Fibroblast of lung (primary cell): Measurements from ENCODE around the gene CEACAM8. TPM values are rescaled to one million over a fixed set of nuclear protein-coding genes. Genes with fewer than 3 reads are reported as not detected.

ENCODE experiments used
- DNase-seq, 2 donors: peaks; one replicate each; pipeline versions ENCODE4 v3.0.0 to v3.0.0-alpha.2; 2010; ENCODE audit warnings: low read depth in 2 of 2
- H2AFZ ChIP-seq: 2 replicates; pipeline ENCODE4 v1.5.1; 2012; ENCODE audit warnings: low read length, control low read depth, inconsistent platforms
- H3K27ac ChIP-seq: 2 replicates; pipeline ENCODE4 v1.5.1; 2011; ENCODE audit warnings: low read length, control low read depth; ENCODE audit not compliant: insufficient read depth
- H3K27me3 ChIP-seq: 2 replicates; pipeline ENCODE4 v1.5.1; 2011; ENCODE audit warnings: mild to moderate bottlenecking, low read length; ENCODE audit not compliant: control insufficient read depth, insufficient read depth
- H3K36me3 ChIP-seq: 2 replicates; pipeline ENCODE4 v1.5.1; 2011; ENCODE audit warnings: low read length; ENCODE audit not compliant: control insufficient read depth, insufficient read depth
- H3K4me1 ChIP-seq: 2 replicates; pipeline ENCODE4 v1.5.1; 2011; ENCODE audit warnings: low read length; ENCODE audit not compliant: control insufficient read depth, insufficient read depth; ENCODE audit errors: extremely low read depth
- H3K4me2 ChIP-seq: 2 replicates; pipeline ENCODE4 v1.5.1; 2011; ENCODE audit warnings: low read length, control low read depth; ENCODE audit not compliant: insufficient read depth; ENCODE audit errors: extremely low read depth
- H3K4me3 ChIP-seq, 4 experiments: fragments of 200-600 bp in 1 of 4; sonication (generic) in 1 of 4; replicated peaks in 1 of 4; 2 replicates each; pipeline ENCODE4 v1.5.1; 2011 to 2016; ENCODE audit warnings: low read length in 4 of 4, low read depth in 3 of 4, mild to moderate bottlenecking in 3 of 4, control low read depth in 2 of 4, inconsistent platforms in 1 of 4, mixed read lengths in 1 of 4; ENCODE audit not compliant: insufficient read depth in 1 of 4; ENCODE audit errors: control extremely low read depth in 1 of 4
- H3K79me2 ChIP-seq: 2 replicates; pipeline ENCODE4 v1.5.1; 2012; ENCODE audit warnings: mild to moderate bottlenecking, low read length, inconsistent platforms; ENCODE audit not compliant: control insufficient read depth, insufficient read depth
- H3K9ac ChIP-seq: 2 replicates; pipeline ENCODE4 v1.5.1; 2011; ENCODE audit warnings: mild to moderate bottlenecking, low read length, control low read depth; ENCODE audit not compliant: insufficient read depth
- H3K9me3 ChIP-seq: 2 replicates; pipeline ENCODE4 v1.5.1; 2012; ENCODE audit warnings: low read depth, low read length; ENCODE audit not compliant: control insufficient read depth, insufficient read depth
- H4K20me1 ChIP-seq: 2 replicates; pipeline ENCODE4 v1.5.1; 2011; ENCODE audit warnings: low read length; ENCODE audit not compliant: control insufficient read depth, insufficient read depth; ENCODE audit errors: extremely low read depth
- EZH2 ChIP-seq: IDR thresholded peaks from 2 replicates; pipeline ENCODE4 v1.5.1; 2012; ENCODE audit warnings: low read length, control low read depth, mild to moderate bottlenecking; ENCODE audit errors: missing control alignments
- polyA plus RNA-seq, 2 donors: library from polyadenylated mRNA; depleted of rRNA in 1 of 2; stranded (reverse) in 1 of 2; unstranded in 1 of 2; fragments of >200 nt; gene quantifications; 2 replicates each; pipeline ENCODE4 v1.2.1, GENCODE V29; 2011 to 2012; ENCODE audit warnings: missing spikeins in 1 of 2
- total RNA-seq: library from RNA; depleted of rRNA; stranded (reverse); fragments of >200 nt; gene quantifications from 2 replicates; pipeline ENCODE4 v1.2.1, GENCODE V29; 2014
- TF ChIP-seq, protein P1 (sequence below), 2 donors: IDR thresholded peaks in 1 of 2; conservative IDR thresholded peaks in 1 of 2; 1 replicate in 1 of 2; 2 replicates in 1 of 2; pipeline ENCODE4 v1.5.1; 2011 to 2012; ENCODE audit warnings: low read length in 2 of 2, control low read depth in 1 of 2, inconsistent platforms in 1 of 2, low read depth in 1 of 2, mild to moderate bottlenecking in 1 of 2

CEACAM8 gene
- total and polyA plus RNA-seq, 2 donors (not counting 1 experiment from before 2014, with no cell fraction given) = not detected

DNA sequence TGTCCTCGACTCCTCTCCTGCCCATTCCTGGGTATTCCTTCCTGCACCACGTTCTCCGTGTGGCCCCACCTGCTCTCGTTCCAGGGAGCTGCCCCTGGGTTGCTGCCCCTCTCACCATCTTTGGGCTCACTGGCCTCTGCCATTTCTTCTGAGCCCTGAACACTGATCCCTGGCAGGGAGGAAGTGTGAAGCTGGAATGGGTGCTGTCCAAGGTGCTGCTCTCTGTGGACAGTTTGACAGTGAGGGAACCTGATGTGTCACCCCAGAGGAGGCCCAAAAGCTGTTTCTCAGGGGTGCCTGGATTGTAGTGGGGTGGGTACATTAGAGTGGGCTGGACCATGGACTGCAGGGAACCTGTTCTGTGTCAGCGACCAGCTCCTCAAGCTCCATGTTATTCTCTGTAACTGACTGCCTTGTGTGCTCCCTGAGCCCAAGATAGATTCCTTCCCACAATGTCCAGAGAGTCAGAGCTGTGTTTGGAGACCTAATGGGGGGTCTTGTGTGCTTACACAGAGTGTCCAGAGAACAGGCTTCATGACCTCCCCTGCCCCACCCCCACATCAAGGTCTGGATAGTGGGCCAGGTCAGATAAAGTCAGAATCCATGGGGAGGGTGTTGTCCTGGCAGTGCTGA, 7.2 kb upstream of the CEACAM8 start:
- peak; percentile 4 to 22 for DNase-seq
- no peaks in the 10 kb centered on the region for H3K79me2 ChIP-seq
- no peak overlapping the region for H2AFZ ChIP-seq
- no peak for TF ChIP-seq EZH2
- TF ChIP-seq, protein P1, sequence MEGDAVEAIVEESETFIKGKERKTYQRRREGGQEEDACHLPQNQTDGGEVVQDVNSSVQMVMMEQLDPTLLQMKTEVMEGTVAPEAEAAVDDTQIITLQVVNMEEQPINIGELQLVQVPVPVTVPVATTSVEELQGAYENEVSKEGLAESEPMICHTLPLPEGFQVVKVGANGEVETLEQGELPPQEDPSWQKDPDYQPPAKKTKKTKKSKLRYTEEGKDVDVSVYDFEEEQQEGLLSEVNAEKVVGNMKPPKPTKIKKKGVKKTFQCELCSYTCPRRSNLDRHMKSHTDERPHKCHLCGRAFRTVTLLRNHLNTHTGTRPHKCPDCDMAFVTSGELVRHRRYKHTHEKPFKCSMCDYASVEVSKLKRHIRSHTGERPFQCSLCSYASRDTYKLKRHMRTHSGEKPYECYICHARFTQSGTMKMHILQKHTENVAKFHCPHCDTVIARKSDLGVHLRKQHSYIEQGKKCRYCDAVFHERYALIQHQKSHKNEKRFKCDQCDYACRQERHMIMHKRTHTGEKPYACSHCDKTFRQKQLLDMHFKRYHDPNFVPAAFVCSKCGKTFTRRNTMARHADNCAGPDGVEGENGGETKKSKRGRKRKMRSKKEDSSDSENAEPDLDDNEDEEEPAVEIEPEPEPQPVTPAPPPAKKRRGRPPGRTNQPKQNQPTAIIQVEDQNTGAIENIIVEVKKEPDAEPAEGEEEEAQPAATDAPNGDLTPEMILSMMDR (conservative IDR thresholded peaks at IDR 0.05 in 1 of 2, IDR thresholded peaks at IDR 0.05 in 1 of 2; ENCODE audit: low read depth in 1 of 2, low read length in 2 of 2) = no peak
- no peak overlapping the region for H3K4me2 ChIP-seq
- no peak overlapping the region for H3K4me3 ChIP-seq
- no peaks in the 10 kb centered on the region for H4K20me1 ChIP-seq
- no peaks in the 10 kb centered on the region for H3K27me3 ChIP-seq
- no peak overlapping the region for H3K9ac ChIP-seq
- H3K9me3 ChIP-seq = no peaks in the 10 kb centered on the region
- H3K27ac ChIP-seq = no peak overlapping the region
- H3K4me1 ChIP-seq = no peaks in the 10 kb centered on the region
- H3K36me3 ChIP-seq = no peaks in the 10 kb centered on the region

DNA sequence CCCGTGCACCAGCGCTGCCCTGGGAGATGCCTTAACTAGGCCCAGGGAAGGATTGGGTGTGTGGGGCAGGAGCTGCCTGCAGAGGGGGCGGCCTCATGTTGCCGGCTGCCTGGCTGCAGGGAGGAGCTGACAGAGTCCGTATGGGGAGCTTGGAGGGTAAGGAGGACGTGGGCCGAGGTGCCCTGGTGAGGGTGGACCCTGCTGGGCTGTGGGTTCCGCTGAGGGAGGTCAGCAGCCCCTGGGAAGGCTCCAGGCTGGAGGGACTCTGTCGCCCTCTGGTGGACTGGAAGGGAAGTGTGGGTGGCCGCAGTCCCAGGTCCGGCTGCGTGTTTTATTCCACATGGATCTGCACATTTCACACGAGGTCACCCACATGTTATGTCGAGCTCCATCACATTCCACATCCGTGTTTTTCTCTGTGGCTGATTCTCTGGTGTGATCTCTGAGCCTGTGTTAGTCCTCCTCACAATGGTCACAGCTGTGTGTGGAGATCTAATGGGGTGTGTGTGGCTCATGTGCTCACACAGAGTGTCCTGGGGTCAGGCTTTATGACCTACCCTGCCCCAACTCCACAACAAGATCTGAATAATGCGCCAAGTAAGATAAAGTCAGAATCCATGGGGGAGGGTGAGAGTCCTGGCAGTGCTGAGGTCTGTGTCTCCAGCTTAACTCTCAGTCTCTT, 1.8 kb upstream of the CEACAM8 start:
- TF ChIP-seq, protein P1 (conservative IDR thresholded peaks at IDR 0.05 in 1 of 2, IDR thresholded peaks at IDR 0.05 in 1 of 2; ENCODE audit: low read depth in 1 of 2, low read length in 2 of 2) = peak; percentile 75 to 85
- no peak for TF ChIP-seq EZH2
- H3K4me1 ChIP-seq = no peaks in the 10 kb centered on the region
- H3K9ac ChIP-seq = no peak overlapping the region
- H3K9me3 ChIP-seq = no peaks in the 10 kb centered on the region
- DNase-seq = peak in 1 of 2 donors; percentile 7
- H3K27me3 ChIP-seq = no peaks in the 10 kb centered on the region
- H3K4me3 ChIP-seq = no peak overlapping the region
- H2AFZ ChIP-seq = no peak overlapping the region
- H3K4me2 ChIP-seq = no peak overlapping the region
- no peak overlapping the region for H3K27ac ChIP-seq
- no peaks in the 10 kb centered on the region for H3K79me2 ChIP-seq
- H4K20me1 ChIP-seq = no peaks in the 10 kb centered on the region
- H3K36me3 ChIP-seq = no peaks in the 10 kb centered on the region

DNA sequence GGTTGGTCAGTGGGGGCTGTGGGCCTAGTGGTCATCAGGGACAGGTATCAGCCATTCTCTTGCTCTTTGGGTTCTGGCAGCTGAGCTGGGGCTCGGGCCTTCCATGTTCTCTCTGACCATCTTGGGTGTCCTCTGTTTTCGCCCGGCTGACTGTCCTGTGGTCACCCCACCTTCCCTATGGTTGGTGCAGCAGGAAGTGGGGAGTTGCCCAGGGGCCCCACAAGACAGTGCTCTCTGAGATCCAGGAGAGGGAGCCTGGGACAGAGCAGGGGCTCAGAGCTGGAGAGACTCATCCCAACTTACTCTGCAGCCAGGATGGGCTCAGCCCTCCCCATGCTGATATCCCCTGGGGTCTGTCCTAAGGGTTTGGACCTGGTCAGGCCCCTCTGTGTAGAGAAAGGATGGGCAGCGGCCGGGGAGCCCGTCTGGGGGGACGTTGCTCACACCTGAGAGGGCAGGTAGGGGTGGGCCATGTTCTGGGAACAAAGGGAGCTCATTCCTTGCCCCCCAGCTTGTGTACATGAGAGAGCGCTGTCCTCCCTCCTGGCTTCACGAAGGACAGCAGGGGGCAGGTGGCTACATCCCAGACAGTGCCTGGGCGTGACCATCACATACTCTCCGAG, 937 bp upstream of the CEACAM8 start:
- Histone ChIP-seq H3K27ac (no peak overlapping the region), H3K79me2 (no peaks in the 10 kb centered on the region), H3K4me1 (no peaks in the 10 kb centered on the region), H3K4me2 (no peak overlapping the region), H4K20me1 (no peaks in the 10 kb centered on the region), H3K9me3 (no peaks in the 10 kb centered on the region), H2AFZ (no peak overlapping the region), H3K4me3 (no peak overlapping the region), H3K9ac (no peak overlapping the region), H3K36me3 (no peaks in the 10 kb centered on the region), H3K27me3 (no peaks in the 10 kb centered on the region)
- no peak for TF ChIP-seq EZH2
- TF ChIP-seq, protein P1 (conservative IDR thresholded peaks at IDR 0.05 in 1 of 2, IDR thresholded peaks at IDR 0.05 in 1 of 2; ENCODE audit: low read depth in 1 of 2, low read length in 2 of 2) = no peak
- no peak for DNase-seq
